Measurements from ENCODE around the gene UTP25.

UTP25 gene

GRCh38 chr1:209817691-209818090 is 10.1 kb upstream of the UTP25 start:
- H3K27ac ChIP-seq, result no peak overlapping the region
- H3K9ac ChIP-seq, result no peak overlapping the region
- no peaks in the 10 kb centered on the region for H3K9me3 ChIP-seq
- no peak overlapping the region for H3K4me3 ChIP-seq
- TF ChIP-seq Cebpa-rat (IDR thresholded peaks at IDR 0.05), result no peak
- no peaks in the 10 kb centered on the region for H3K27me3 ChIP-seq
- no peak overlapping the region for H3K4me2 ChIP-seq
- no peaks in the 10 kb centered on the region for H3K36me3 ChIP-seq
- H3K4me1 ChIP-seq, result 0 out of 2 replicates have a peak, but pooled peaks cover 4% of the 10 kb centered on the region
- no peaks in the 10 kb centered on the region for H4K20me1 ChIP-seq

- Histone ChIP-seq H3K27me3 (no peaks in the 10 kb centered on the region), H3K9ac (no peak overlapping the region), H3K4me1 (0 out of 2 replicates have a peak, but pooled peaks cover 4% of the 10 kb centered on the region), H3K36me3 (no peaks in the 10 kb centered on the region), H3K27ac (no peak overlapping the region), H3K4me3 (no peak overlapping the region), H3K9me3 (no peaks in the 10 kb centered on the region), H3K4me2 (no peak overlapping the region), H4K20me1 (no peaks in the 10 kb centered on the region)
- TF ChIP-seq Cebpa-rat (IDR thresholded peaks at IDR 0.05), result no peak
Measured at GRCh38 chr1:209819058-209819457, 8.7 kb upstream of the UTP25 start.

- H3K36me3 ChIP-seq, result no peaks in the 10 kb centered on the region
- no peaks in the 10 kb centered on the region for H3K9me3 ChIP-seq
Measured at GRCh38 chr1:209820986-209821385, 6.8 kb upstream of the UTP25 start.

GRCh38 chr1:209822706-209823105 is 5.1 kb upstream of the UTP25 start:
- Histone ChIP-seq H3K27ac (no peak overlapping the region), H3K27me3 (no peaks in the 10 kb centered on the region), H3K9me3 (no peaks in the 10 kb centered on the region), H3K4me1 (peaks cover 7% of the 10 kb centered on the region; the same call in 1 of the 2 replicates), H3K36me3 (no peaks in the 10 kb centered on the region), H3K4me2 (no peak overlapping the region), H3K9ac (no peak overlapping the region), H3K4me3 (no peak overlapping the region), H4K20me1 (no peaks in the 10 kb centered on the region)
- no peak for TF ChIP-seq Cebpa-rat (IDR thresholded peaks at IDR 0.05)

More at GRCh38 chr1:209820986-209821385, 6.8 kb upstream of the UTP25 start:
- H3K27me3 ChIP-seq, result no peaks in the 10 kb centered on the region
- no peak overlapping the region for H3K9ac ChIP-seq
- H3K4me2 ChIP-seq, result no peak overlapping the region
- no peaks in the 10 kb centered on the region for H3K4me1 ChIP-seq
- no peak overlapping the region for H3K27ac ChIP-seq
- no peaks in the 10 kb centered on the region for H4K20me1 ChIP-seq
- TF ChIP-seq Cebpa-rat (IDR thresholded peaks at IDR 0.05), result no peak
- H3K4me3 ChIP-seq, result no peak overlapping the region

GRCh38 chr1:209823143-209824041 is 4.4 kb upstream of the UTP25 start:
- Histone ChIP-seq H3K9me3 (no peaks in the 10 kb centered on the region), H3K27ac (no peak overlapping the region), H3K4me1 (peaks cover 7% of the 10 kb centered on the region; the same call in 1 of the 2 replicates), H3K9ac (no peak overlapping the region), H4K20me1 (no peaks in the 10 kb centered on the region), H3K4me2 (no peak overlapping the region), H3K4me3 (no peak overlapping the region), H3K27me3 (no peaks in the 10 kb centered on the region), H3K36me3 (no peaks in the 10 kb centered on the region)
- no peak for TF ChIP-seq Cebpa-rat (IDR thresholded peaks at IDR 0.05)

- Histone ChIP-seq H3K27me3 (no peaks in the 10 kb centered on the region), H3K4me3 (no peak overlapping the region), H3K9ac (no peak overlapping the region), H3K9me3 (no peaks in the 10 kb centered on the region), H3K4me1 (peaks cover 26% of the 10 kb centered on the region), H3K27ac (no peak overlapping the region), H3K4me2 (no peak overlapping the region), H4K20me1 (no peaks in the 10 kb centered on the region), H3K36me3 (peaks cover 3% of the 10 kb centered on the region)
- TF ChIP-seq Cebpa-rat (IDR thresholded peaks at IDR 0.05), result no peak
Measured at GRCh38 chr1:209825591-209826434, 2.0 kb upstream of the UTP25 start.

GRCh38 chr1:209829716-209830115 is 1.9 kb downstream of the UTP25 start:
- Histone ChIP-seq H3K4me2 (peak overlapping the region; percentile 81), H3K4me1 (peaks cover 26% of the 10 kb centered on the region), H3K4me3 (peak overlapping the region; percentile 84), H4K20me1 (no peaks in the 10 kb centered on the region), H3K27ac (no peak overlapping the region), H3K9ac (0 out of 2 replicates have a peak overlapping the region, but pooled peaks have one; percentile 40), H3K27me3 (no peaks in the 10 kb centered on the region), H3K9me3 (no peaks in the 10 kb centered on the region), H3K36me3 (peaks cover 40% of the 10 kb centered on the region)
- TF ChIP-seq Cebpa-rat (IDR thresholded peaks at IDR 0.05), result no peak

- Histone ChIP-seq H3K36me3 (peaks cover 50% of the 10 kb centered on the region), H4K20me1 (no peaks in the 10 kb centered on the region), H3K4me3 (no peak overlapping the region), H3K4me2 (no peak overlapping the region), H3K27me3 (no peaks in the 10 kb centered on the region), H3K4me1 (peaks cover 26% of the 10 kb centered on the region), H3K27ac (no peak overlapping the region), H3K9ac (no peak overlapping the region), H3K9me3 (no peaks in the 10 kb centered on the region)
- no peak for TF ChIP-seq Cebpa-rat (IDR thresholded peaks at IDR 0.05)
Measured at GRCh38 chr1:209830722-209831121, 3.0 kb downstream of the UTP25 start.

- H3K9ac ChIP-seq, result no peak overlapping the region
- peaks cover 58% of the 10 kb centered on the region for H3K36me3 ChIP-seq
- H3K4me1 ChIP-seq, result peaks cover 26% of the 10 kb centered on the region
- H3K27me3 ChIP-seq, result no peaks in the 10 kb centered on the region
- TF ChIP-seq Cebpa-rat (IDR thresholded peaks at IDR 0.05), result no peak
- H3K4me2 ChIP-seq, result no peak overlapping the region
- no peaks in the 10 kb centered on the region for H3K9me3 ChIP-seq
- H3K4me3 ChIP-seq, result no peak overlapping the region
- H4K20me1 ChIP-seq, result no peaks in the 10 kb centered on the region
- no peak overlapping the region for H3K27ac ChIP-seq
Measured at GRCh38 chr1:209831615-209832014, 3.8 kb downstream of the UTP25 start.
